GM18517 (cell line): Measurements from ENCODE around the gene MOB2.

ENCODE experiments used
- ATAC-seq: cut with Tn5 transposase; IDR thresholded peaks from one replicate; pipeline ENCODE4 v1.9.1; 2021; ENCODE audit warnings: mild to moderate bottlenecking, moderate library complexity; ENCODE audit not compliant: unreplicated experiment

MOB2 gene

GRCh38 chr11:1505480-1505879 is 18.9 kb upstream of the MOB2 start:
- ATAC-seq: no peak

GRCh38 chr11:1504581-1505290 is 18.2 kb upstream of the MOB2 start:
- no peak for ATAC-seq

- ATAC-seq: no peak
These were observed 17.6 kb upstream of the MOB2 start for GRCh38 chr11:1504138-1504537.

GRCh38 chr11:1503708-1504104 is 17.1 kb upstream of the MOB2 start:
- ATAC-seq: no peak

GRCh38 chr11:1502954-1503707 is 16.6 kb upstream of the MOB2 start:
- ATAC-seq: no peak

- no peak for ATAC-seq
These were observed 15.8 kb upstream of the MOB2 start for GRCh38 chr11:1502168-1502953.

- ATAC-seq: no peak
These were observed 15.0 kb upstream of the MOB2 start for GRCh38 chr11:1501421-1502167.

GRCh38 chr11:1500466-1501420 is 14.2 kb upstream of the MOB2 start:
- no peak for ATAC-seq

GRCh38 chr11:1499899-1500298 is 13.3 kb upstream of the MOB2 start:
- ATAC-seq: no peak

- no peak for ATAC-seq
These were observed 12.8 kb upstream of the MOB2 start for GRCh38 chr11:1499261-1499890.

- no peak for ATAC-seq
These were observed 11.7 kb upstream of the MOB2 start for GRCh38 chr11:1498262-1498661.

GRCh38 chr11:1497600-1497999 is 11.0 kb upstream of the MOB2 start:
- ATAC-seq: no peak

GRCh38 chr11:1496761-1497095 is 10.1 kb upstream of the MOB2 start:
- ATAC-seq: no peak

GRCh38 chr11:1496091-1496760 is 9.6 kb upstream of the MOB2 start:
- ATAC-seq: no peak

- ATAC-seq: no peak
These were observed 8.1 kb upstream of the MOB2 start for GRCh38 chr11:1494650-1495049.

- no peak for ATAC-seq
These were observed 7.2 kb upstream of the MOB2 start for GRCh38 chr11:1493650-1494244.

- no peak for ATAC-seq
These were observed 4.8 kb upstream of the MOB2 start for GRCh38 chr11:1491379-1491778.

GRCh38 chr11:1490651-1491050 is 4.1 kb upstream of the MOB2 start:
- no peak for ATAC-seq
